Vagina (tissue), 2 donors: Measurements from ENCODE around the gene LRRC37A3.
"Not testable (repeated sequence)": the region's sequence is repeated elsewhere in the genome, so short reads cannot be mapped to it uniquely, and the experiment has no call there.

Experiments used
- CTCF ChIP-seq, 3 experiments: fragments of 450-650 bp in 2 of 3; fragments of 200-600 bp in 1 of 3; sonication (generic) in 1 of 3; IDR thresholded peaks; one replicate each; pipeline ENCODE4 v1.5.1; 2017 to 2019; ENCODE audit warnings: antibody characterized with exemption in 3 of 3, mild to moderate bottlenecking in 2 of 3, moderate library complexity in 2 of 3
- POLR2A ChIP-seq, 2 donors: fragments of 450-650 bp; IDR thresholded peaks; one replicate each; pipeline ENCODE4 v1.6.1; 2017; ENCODE audit warnings: antibody characterized with exemption in 2 of 2, mild to moderate bottlenecking in 2 of 2, moderate library complexity in 2 of 2

- TF ChIP-seq CTCF (IDR thresholded peaks at IDR 0.05): peak in 2 of 3 experiments; percentile 76 to 83
- TF ChIP-seq POLR2A (IDR thresholded peaks at IDR 0.05): not testable (repeated sequence)
These were observed 8.2 kb upstream of the LRRC37A3 start for GRCh38 chr17:64927444-64927843.
